ENCODE results near the gene SPPL3.

DNA sequence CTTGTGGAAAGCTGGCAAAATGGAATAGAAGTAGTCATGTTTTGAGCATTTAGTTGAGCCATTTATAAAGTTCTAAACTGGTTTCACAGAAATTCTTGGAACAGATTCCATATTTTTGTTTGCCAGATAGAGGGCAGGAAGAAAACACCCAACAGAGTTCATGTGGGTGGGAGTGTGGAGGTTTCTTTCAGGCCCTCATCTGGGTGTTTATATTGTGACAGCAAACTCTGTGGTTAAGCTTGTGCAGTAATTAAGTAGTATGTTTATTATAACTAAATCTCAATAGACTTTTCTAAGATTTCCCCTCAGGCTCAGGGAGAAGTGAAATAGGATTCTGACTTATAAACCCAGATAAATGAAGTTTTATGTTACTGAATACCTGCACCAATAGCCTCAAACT, 57.4 kb downstream of the SPPL3 start:
- TF ChIP-seq, protein P1, sequence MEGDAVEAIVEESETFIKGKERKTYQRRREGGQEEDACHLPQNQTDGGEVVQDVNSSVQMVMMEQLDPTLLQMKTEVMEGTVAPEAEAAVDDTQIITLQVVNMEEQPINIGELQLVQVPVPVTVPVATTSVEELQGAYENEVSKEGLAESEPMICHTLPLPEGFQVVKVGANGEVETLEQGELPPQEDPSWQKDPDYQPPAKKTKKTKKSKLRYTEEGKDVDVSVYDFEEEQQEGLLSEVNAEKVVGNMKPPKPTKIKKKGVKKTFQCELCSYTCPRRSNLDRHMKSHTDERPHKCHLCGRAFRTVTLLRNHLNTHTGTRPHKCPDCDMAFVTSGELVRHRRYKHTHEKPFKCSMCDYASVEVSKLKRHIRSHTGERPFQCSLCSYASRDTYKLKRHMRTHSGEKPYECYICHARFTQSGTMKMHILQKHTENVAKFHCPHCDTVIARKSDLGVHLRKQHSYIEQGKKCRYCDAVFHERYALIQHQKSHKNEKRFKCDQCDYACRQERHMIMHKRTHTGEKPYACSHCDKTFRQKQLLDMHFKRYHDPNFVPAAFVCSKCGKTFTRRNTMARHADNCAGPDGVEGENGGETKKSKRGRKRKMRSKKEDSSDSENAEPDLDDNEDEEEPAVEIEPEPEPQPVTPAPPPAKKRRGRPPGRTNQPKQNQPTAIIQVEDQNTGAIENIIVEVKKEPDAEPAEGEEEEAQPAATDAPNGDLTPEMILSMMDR (IDR thresholded peaks at IDR 0.05), result no peak
- TF ChIP-seq POLR2A (IDR thresholded peaks at IDR 0.05), result no peak
